NCI-H1417 (cell line): ENCODE results near the gene LMBRD1.
"Not testable (repeated sequence)": the region's sequence is repeated elsewhere in the genome, so short reads cannot be mapped to it uniquely, and the experiment has no call there.

Experiments used
- DNase-seq, 3 experiments: peaks; one replicate each; lab custom pipeline; 2025; lab: John Stamatoyannopoulos, UW

LMBRD1 gene

DNA sequence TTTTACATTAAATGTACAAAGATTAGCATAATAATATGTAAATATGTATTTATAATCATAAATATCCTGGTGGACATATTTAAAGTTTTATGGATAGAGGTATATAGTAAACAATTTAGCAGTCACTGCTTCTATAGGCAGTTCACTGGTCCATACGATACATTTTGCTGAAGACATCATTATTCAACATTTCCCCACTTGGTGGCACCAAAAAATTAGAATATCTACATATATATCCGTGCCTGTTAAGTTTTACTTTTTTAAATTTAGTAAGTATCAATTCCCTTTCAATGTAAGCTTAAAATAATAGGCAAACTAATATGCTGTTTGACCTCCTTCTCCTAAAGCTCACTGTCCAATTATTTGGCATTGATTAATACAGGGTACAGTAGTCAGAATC lies 64.2 kb downstream of the LMBRD1 start:
- DNase-seq = peak in 1 of 3 experiments; percentile 24

DNA sequence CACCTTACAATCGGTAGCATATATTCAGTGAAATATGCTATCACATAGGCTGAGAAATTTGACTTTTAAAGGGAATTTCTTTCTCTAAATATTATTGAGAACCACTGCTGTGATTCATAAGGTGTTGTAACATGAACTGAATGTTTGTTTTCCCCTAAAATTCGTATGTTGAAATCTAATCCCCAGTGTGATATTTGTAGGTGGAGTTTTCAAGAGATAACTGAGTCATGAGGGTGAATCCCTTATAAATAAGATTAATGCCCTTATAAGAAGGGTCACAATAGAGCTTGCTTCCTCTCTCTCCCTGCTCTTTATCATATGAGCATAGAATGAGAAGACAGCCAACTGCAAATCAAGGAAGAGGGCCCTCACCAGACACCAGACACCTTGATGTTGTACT lies 64.8 kb downstream of the LMBRD1 start:
- DNase-seq = no peak

GRCh38 chr6:69729870-69730449 lies 66.8 kb downstream of the LMBRD1 start:
- peak in 1 of 3 experiments; percentile 21 for DNase-seq

DNA sequence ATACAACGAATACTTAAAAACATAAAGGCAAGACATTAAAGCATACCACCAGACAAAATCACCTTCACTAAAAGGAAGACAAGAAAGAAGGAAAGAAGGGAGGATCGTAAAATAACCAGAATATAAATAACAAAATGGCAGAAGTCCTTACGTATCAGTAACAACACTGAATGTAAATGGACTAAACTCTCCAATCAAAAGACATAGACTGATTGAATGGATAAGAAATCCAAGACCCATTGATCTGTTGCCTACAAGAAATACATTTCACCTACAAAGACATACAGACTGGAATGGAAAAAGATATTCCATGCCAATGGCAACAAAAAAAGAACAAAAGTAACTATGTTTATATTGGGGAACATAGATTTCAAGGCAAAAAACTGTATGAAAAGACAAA lies 74.1 kb downstream of the LMBRD1 start:
- DNase-seq = no peak

GRCh38 chr6:69719602-69720193 lies 77.1 kb downstream of the LMBRD1 start:
- peak in 2 of 3 experiments; percentile 10 to 60 for DNase-seq

- DNase-seq = no peak
These were observed 90.1 kb downstream of the LMBRD1 start for GRCh38 chr6:69706724-69707123.

GRCh38 chr6:69705954-69706353 lies 90.9 kb downstream of the LMBRD1 start:
- DNase-seq = no peak

DNA sequence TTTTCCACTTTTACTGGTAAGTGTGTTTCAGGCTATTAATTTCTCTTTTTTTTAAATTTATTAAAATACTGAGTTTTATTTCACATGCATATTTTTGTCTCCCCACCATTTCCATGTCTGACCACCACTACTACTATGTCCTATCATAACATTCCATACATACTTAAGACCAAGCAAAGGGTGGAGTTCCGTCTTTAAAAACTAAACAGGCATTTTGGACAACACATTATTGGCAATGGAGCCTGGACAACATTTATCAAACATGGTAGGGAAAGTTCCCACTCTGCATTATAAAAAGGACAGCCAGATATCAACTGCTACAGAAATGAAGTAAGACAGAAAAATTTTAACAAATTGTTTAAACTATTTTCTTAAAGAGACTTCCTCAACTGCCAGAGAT lies 91.9 kb downstream of the LMBRD1 start:
- no peak for DNase-seq

GRCh38 chr6:69699655-69700054 lies 97.2 kb downstream of the LMBRD1 start:
- DNase-seq = no peak

GRCh38 chr6:69696273-69696672 lies 100.5 kb downstream of the LMBRD1 start:
- no peak for DNase-seq

- no peak for DNase-seq
These were observed 103.0 kb downstream of the LMBRD1 start for GRCh38 chr6:69693762-69694161.

GRCh38 chr6:69690986-69691385 lies 105.8 kb downstream of the LMBRD1 start:
- DNase-seq = no peak

DNA sequence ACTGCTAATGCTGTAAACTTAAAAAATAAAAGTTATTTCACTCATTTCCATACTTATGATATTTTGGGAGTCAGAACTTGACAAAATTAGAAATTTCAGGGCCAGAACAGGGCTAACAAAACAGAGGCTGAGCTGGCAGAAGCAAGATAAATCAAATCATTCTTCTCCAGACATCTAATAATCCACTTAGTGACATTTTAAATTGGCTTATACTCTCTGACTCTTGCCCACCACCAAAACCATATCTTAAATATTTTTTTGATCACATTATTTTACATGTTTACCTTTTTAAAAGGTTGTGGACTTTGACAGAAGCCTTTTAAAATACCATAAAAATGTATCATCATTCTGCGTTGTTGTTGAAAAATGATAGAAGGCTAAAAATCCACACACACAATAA lies 116.5 kb downstream of the LMBRD1 start:
- DNase-seq = no peak

- DNase-seq = peak in 1 of 3 experiments; percentile 5
These were observed 123.5 kb downstream of the LMBRD1 start for GRCh38 chr6:69673298-69673697.

DNA sequence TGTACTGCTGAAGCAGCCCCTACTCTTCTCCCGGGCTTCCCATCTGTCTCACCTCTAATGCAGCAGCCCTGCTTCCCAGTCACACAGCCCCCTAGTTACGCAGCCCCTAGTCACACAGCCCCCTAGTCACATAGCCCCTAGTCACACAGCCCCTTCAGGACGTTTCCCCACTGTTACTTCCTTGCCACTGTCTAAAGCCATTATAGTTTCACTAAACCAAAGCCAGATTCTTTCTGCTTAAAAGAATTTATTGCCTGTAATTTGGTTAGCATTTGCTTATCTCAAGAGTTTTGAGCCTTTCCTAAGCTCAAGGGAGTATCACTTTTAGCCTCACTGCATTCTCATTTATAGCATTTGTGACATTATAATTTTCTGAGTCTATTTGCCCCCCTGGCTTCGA lies 127.9 kb downstream of the LMBRD1 start:
- no peak for DNase-seq

DNA sequence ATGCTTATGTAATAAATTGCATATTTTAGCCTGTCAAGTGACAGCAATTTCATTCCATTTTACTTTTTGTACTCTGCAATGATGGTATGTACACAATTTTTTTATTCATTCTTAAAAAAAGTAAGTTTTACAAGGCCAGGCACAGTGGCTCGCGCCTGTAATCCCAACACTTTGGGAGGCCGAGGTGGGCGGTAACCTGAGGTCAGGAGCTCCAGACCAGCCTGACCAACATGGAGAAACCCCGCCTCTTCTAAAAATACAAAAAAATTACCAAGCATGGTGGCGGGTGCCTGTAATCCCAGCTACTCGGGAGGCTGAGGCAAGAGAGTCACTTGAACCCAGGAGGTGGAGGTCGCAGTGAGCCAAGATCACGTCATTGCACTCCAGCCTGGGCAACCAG lies 130.0 kb downstream of the LMBRD1 start:
- DNase-seq = not testable (repeated sequence)

DNA sequence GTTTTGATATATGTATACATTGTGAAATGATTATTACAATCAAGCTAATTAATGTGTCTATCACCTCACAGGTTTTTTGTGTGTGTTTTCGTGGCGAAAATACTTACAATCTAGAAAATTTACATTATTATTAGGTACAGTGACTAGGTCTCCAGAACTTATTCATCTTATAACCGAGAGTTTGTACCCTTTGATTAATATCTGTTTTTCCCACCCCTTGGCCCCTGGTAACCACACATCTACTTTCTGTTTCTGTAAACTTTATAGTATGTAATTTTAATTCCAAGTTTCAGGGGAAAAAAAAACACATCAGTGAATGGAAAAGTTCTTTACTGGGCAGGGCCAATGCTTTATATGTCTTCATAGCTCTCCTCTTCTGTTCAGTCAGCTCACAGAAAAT lies 131.4 kb downstream of the LMBRD1 start:
- DNase-seq = no peak

DNA sequence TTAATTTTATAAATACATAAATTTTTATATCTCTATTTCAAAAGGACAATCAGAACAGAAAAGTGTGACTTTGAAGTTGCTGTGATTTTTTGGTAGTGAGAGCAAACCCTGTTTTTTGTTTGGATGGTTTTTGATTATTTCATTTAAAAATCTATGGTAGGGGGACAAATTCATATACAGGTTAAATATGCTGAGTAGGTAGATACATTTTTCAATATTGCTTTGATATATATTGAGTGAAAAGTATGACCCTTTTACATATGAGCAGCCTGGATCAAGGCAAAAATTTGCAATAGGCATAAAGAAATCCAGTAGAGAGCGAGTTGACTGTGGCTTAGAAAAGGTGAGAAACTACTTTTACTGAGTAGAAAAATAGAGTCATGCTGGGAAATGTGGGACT lies 132.3 kb downstream of the LMBRD1 start:
- DNase-seq = no peak

DNA sequence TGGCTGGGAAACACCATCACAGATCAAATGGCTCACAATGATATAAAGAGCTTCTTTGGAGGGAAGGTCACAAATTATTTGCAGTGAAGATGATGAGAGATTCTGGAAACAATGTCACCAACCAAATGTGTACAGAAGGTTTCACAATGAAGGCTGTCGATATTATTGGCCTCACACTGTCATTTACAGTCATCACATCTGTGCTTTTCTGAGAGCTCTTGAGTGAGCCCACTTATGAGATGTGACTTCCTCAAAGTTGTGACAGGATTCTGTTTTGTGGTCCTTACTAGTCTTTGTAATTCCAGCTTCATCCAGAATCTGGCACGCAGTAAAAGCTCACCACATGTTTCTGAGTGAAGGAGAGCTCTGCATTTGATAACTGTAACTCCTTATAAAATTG lies 133.6 kb downstream of the LMBRD1 start:
- peak in 1 of 3 experiments; percentile 2 for DNase-seq

- no peak for DNase-seq
These were observed 146.1 kb downstream of the LMBRD1 start for GRCh38 chr6:69650703-69651102.

- peak in 1 of 3 experiments; percentile 10 for DNase-seq
These were observed 149.1 kb downstream of the LMBRD1 start for GRCh38 chr6:69647726-69648125.

DNA sequence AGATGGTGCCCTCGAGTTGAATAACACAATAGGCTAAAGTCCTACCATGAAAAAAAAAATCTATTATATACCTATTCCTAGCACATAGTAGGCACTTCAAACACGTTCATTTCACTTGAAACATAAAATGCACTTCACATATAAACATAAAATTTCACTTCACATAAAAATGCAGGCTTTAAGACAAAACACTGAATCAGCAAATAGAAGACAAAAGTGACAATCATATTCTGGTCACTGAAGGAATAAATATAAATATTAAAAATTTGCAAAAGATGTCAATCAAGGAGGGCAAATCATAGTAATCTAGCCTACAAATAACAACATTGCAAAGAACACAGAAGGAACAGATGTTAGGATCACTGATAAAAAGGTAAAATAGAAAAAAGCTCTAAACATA lies 153.1 kb downstream of the LMBRD1 start:
- DNase-seq = no peak

- DNase-seq = no peak
These were observed 163.9 kb downstream of the LMBRD1 start for GRCh38 chr6:69632932-69633331.
